ENCODE data around the gene ACTL6B.
"Not testable (repeated sequence)": the region's sequence is repeated elsewhere in the genome, so short reads cannot be mapped to it uniquely, and the experiment has no call there.

Gene ACTL6B

GRCh38 chr7:100655908-100656674, at the start of gene ACTL6B:
ACTL6B (minus strand) TSS chr7:100656448; CDS start chr7:100656354, 94 bp downstream.
- peak; percentile 48 for DNase-seq (ENCODE audit: low read depth, low spot score)

GRCh38 chr7:100705320-100705752, 49.1 kb upstream of the ACTL6B start:
- DNase-seq (ENCODE audit: low read depth, low spot score): no peak

GRCh38 chr7:100701089-100701488, 44.8 kb upstream of the ACTL6B start:
- not testable (repeated sequence) for DNase-seq (ENCODE audit: low read depth, low spot score)

- DNase-seq (ENCODE audit: low read depth, low spot score): no peak
Observed at GRCh38 chr7:100699018-100699417, 42.8 kb upstream of the ACTL6B start.

DNA sequence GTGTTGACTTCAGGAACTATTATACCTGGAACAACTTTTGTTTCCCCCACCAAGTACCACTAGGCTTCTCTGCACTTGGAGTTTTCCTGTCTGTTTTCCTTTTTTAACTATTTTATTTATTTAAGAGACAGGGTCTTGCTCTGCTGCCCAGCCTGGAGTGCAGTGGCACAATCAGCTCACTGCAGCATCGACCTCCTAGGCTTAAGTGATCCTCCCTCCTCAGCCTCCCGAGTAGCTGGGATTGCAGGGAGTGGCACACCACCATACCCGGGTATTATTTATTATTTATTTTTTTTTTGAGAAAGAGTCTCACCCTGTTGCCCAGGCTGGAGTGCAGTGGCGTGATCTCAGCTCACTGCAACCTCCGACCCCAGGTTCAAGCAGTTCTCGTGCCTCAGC, 39.9 kb upstream of the ACTL6B start:
- no peak for DNase-seq (ENCODE audit: low read depth, low spot score)

DNA sequence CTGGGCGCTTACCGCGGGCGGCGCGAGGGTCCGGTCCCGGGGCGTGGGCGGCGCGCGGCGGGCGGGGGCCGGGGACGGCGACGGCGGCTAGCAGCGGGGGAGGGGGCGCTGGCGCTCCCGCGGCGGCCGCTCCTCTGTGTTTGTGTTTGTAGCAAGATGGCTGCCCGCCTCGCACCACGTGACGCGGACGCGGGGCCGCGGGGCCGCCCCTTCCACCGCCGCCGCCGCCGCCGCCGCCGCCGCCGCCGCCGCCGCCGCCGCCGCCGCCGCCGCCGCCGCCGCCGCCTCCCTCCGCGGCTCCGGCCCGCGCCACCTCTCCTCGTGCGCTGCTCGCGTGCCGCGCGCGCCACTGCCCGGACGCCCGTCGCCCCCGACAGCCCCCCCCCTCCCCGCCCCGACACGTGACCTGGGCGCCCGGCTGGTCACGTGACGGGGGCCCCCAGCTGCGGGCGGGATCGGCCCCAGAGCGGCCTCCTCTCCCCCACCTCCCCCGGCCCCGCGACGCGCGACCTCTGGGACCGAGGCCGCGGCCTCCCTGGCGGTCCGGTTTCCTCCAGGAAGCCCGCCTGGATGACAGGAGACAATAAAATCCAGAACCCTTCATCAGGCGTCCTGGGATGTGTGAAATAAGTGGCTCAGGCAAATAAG, 38.0 kb upstream of the ACTL6B start, which contains the start of gene GIGYF1:
Gene GIGYF1, minus strand, starts transcription at position 153 of the 648 bp plus-strand sequence. CDS start 6,012 bp downstream, outside the sequence.
- DNase-seq (ENCODE audit: low read depth, low spot score): no peak

- no peak for DNase-seq (ENCODE audit: low read depth, low spot score)
Observed at GRCh38 chr7:100693312-100694097, 37.3 kb upstream of the ACTL6B start.

- no peak for DNase-seq (ENCODE audit: low read depth, low spot score)
Observed at GRCh38 chr7:100692578-100692961, 36.3 kb upstream of the ACTL6B start.

DNA sequence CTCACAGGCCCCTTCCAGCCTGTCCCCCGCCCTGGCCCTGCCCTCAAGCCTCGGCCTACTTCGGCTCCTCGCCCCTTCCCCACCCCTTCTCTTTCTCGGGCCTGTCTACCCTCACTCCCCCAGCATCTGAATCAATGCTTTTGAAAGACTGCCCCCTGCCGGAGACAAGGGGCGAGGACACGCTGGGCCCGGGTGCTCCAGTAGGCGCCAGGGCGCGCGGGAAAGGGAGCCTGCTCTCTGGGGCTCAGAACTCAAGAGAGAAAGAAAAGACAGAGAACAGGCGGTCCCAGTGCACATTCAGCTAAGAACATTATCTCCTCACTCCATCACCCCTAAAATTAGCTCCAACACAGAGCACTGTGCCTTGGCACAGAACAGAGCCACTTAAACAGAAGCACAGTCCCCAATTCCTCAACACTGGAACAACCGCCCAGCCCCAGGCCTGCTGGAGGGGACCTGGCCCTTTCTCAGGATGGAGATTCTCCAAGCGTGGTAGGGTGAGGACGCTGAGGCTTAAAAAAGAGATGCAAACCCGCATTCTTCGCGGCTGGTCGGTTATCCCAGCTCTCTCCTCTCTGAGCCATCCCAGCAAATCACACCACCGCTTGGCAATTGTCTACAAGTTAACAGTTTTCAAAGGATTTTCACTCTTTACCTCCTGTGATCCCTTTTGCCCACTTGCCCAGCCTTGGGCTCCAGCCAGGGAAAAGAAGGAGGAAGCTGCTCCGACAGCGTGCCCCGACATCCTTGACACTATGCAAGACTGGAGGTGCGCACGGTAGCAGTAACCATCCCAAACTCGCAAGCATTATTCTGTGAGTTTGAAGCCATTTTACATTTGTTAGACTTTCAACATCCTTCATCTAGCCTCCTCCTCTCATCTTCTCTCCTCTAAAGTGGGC, 35.7 kb upstream of the ACTL6B start:
- DNase-seq (ENCODE audit: low read depth, low spot score): no peak

DNA sequence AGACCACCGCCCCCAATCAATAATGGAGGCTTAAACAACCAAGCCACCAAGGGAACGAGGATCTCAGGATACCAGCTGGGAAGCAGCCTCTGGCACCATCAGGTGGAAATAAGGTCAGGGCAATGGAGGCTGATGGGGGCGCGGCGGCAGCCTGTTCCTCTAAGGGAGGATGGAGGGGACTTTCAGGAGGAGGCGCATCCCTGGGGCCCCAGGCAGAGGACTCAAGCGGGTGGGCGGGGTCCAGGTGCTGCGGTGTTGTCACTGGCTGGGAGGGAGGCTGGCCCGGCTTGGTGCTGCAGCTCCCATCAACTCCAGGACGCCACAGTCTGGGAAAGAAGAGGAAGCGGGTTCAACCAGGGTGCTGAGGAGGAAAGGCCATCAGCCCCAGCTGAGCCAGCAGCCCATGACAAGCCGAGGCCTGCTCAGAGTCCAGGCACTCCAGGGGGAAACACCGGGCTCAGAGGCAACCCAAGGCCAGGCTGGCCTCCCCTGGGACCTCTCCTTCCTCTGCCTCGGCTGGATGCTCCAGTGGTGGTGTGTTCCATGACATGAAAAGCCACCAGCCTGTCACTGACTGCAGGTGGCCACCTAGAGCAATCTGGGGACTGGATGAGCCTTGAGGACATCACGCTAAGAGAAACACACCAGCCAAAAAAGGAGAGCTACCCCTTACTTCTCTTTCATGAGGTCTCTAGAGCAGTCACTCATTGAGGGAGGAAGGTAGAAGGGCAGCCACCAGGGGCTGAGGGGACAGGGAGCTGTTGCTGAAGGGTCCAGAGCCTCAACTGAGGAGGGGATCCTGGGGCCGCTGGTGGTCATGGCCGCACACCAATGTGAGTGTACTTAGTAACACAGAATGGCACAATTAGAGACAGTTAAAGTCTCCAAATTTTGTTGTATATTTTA, 33.2 kb upstream of the ACTL6B start:
- no peak for DNase-seq (ENCODE audit: low read depth, low spot score)

GRCh38 chr7:100688326-100688860, 32.1 kb upstream of the ACTL6B start:
- DNase-seq (ENCODE audit: low read depth, low spot score): no peak

DNA sequence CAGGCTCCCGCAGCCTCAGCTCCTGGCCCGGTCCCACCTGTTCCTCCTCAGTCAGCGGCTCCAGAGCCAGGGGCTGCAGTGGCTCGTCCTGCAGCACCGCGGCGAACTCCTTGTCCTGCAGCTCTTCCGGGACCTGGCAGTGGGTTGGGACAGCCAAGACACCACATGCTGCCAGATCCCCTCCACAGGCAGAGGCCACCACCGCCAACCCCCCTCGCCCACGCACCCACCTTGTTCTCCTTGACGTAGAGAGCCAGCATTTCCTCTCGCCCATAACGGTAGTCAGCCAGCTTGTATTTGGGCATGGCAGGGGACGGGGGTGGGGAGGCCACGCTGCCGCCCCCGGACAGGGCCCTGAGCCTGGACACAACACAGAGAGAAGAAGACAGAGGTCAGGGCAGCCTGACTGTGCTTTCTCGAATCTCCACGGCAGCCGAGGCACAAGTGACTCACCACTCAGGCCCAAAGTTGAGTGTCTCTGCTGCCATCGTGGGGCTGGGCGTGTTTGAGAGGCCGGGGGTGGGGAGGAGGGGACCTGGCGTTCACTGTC, 31.6 kb upstream of the ACTL6B start:
- no peak for DNase-seq (ENCODE audit: low read depth, low spot score)

- no peak for DNase-seq (ENCODE audit: low read depth, low spot score)
Observed at GRCh38 chr7:100687261-100687660, 31.0 kb upstream of the ACTL6B start.

DNA sequence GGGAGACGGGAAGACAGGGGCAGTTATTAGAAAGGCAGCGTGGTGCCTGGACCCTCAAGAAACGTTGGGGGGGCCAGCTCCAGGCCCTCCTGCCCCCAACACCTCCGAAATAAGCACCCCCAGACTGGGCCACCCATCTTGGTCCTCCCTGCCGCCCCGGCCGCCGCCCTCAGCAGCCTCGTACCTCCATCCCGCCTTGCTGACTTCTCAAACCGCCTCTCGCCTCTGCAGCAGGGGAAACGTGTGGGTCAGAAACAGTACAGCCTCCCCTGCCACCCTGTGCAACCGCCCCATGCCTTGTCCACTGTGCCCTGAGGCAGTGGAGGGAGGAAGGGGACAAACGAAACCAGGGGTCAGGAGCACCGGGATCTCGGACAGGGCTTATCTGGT, 30.6 kb upstream of the ACTL6B start:
- no peak for DNase-seq (ENCODE audit: low read depth, low spot score)

- no peak for DNase-seq (ENCODE audit: low read depth, low spot score)
Observed at GRCh38 chr7:100686201-100686821, 30.1 kb upstream of the ACTL6B start.

DNA sequence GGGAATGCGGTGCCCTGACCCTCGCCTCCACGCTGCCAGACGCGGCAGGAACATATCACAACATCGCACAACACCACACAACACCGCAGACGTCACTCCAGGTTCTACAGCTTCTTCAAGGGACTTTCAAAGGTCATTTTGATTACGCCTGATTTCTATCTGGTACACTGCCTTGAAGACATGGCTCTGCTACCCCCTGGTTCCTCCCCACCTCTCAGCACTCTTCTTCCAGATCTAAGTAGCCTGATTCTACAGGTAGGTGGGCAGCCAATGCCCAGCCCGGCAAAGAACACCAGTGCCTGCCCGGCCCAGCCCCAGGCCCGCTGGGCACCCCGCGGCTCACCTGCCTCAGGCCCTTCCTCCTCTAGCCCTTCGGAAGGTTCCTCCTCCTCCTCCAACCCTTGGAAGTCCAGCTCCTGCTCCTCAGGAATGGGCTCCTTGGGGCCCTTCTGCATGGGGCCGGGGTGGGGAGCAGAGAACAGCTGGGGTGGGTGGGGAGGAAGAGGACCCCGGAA, 29.4 kb upstream of the ACTL6B start:
- no peak for DNase-seq (ENCODE audit: low read depth, low spot score)

DNA sequence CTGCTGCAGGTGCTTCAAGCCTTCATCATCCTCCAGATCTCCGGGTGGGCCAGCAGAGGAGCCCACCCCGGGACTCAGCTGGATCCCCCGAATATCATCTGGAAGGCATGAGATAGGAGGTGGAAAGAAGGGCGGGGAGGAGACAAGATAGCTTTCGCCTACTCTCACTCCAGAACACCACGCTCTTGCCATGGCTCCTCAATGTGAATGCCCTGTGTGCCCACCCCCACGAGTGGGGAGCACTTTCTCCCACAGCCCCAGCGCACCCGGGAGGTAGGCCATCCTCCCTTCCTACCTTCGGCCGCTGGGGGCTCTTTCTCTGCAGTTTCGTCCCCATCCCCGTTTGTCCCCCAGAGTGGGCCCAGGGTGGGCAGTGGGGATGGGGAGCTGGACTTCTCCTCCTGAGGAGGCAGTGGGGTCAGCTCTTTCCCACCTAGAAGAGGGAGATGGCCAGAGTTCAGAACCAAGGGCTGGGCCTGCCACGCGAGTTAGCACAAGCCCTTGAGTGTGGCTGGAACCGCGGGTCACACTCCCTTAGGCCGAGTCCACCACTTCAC, 28.9 kb upstream of the ACTL6B start:
- no peak for DNase-seq (ENCODE audit: low read depth, low spot score)

DNA sequence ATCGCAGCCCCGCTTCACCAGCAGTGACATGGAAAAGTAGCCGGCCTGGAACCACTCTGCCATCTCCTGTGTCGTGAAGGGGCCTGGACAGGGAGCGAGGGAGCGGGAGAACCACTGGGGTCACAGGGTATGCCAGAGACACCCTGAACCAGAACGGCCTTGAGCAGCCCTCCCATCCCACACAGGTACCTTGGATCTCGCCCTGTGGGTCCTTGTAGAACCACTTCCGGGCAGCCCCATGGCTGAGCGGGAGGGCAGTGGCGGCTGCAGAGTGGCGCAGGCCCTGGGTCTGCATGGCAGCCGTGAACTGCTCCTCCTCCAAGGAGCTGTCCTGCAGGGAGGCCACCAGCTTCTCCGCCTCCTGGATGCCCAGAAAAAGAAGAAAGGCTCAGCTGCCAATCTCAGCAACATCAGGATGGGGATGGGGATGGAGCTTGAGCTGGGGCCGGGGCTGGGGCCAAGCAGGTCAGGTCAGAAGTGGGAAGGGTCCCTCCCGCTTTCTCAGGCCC, 28.3 kb upstream of the ACTL6B start:
- DNase-seq (ENCODE audit: low read depth, low spot score): no peak
